Measurements from ENCODE around the gene IL32.
A peak's percentile ranks its signal among the peaks of the same experiment; 100 is the strongest.

The IL32 gene

GRCh38 chr16:3062553-3062952 is 2.9 kb upstream of the IL32 start:
- TF ChIP-seq CREB1 (IDR thresholded peaks at IDR 0.05; ENCODE audit: low read depth) (no peak), NFIC (IDR thresholded peaks at IDR 0.05) (no peak), USF1 (IDR thresholded peaks at IDR 0.05) (peak; percentile 56)

DNA sequence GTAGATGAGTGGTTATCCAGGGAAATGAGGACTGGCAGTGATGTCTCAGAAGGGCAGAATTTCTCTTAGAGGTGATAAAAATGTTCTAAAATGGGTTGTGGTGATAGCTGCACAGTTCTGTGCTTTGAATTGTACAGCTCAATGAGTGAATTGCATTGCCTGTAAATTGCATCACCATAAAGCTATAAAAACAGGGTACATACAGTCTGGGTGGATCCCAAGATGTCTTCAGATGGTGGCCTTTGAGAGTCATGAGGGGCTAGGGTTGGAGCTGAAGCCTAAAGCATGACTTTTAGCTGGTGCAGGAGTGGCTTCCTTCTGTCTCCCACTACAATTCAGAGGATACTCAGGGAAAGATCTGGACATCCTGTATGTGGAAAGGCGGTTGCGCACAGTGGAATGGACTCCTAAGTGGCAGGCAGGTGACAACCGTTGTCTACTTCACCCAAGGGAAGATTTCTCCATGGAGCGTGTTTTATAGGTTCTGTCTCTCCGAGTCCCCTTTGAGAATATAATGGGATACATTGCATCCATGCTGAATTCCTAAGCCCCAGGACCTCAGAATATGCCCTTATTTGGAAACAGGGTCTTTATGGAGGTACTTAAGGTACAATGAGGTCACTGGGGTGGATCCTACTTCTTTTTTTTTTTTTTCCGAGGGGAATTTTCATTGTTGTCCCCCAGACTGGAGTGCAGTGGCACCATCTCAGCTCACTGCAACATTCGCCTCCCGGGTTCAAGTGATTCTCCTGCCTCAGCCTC is 1.6 kb upstream of the IL32 start:
- TF ChIP-seq CREB1 (IDR thresholded peaks at IDR 0.05; ENCODE audit: low read depth) (no peak), NFIC (IDR thresholded peaks at IDR 0.05) (no peak), EGR1 (IDR thresholded peaks at IDR 0.05) (no peak), CEBPB (IDR thresholded peaks at IDR 0.05) (no peak), USF1 (IDR thresholded peaks at IDR 0.05) (no peak), ZBTB7A (IDR thresholded peaks at IDR 0.05; ENCODE audit: low read depth) (no peak), REST (IDR thresholded peaks at IDR 0.05; ENCODE audit: low read depth) (no peak), TCF12 (IDR thresholded peaks at IDR 0.05; ENCODE audit: low read depth) (no peak), EP300 (IDR thresholded peaks at IDR 0.05; ENCODE audit: borderline replicate concordance) (no peak), FOXM1 (IDR thresholded peaks at IDR 0.05; ENCODE audit: borderline replicate concordance, low read depth) (no peak), RAD21 (IDR thresholded peaks at IDR 0.05; ENCODE audit: low read depth) (no peak), TAF1 (IDR thresholded peaks at IDR 0.05; ENCODE audit: low read depth) (no peak), MAX (IDR thresholded peaks at IDR 0.05) (no peak), TEAD4 (IDR thresholded peaks at IDR 0.05) (no peak), YY1 (IDR thresholded peaks at IDR 0.05; ENCODE audit: low read depth) (no peak)

DNA sequence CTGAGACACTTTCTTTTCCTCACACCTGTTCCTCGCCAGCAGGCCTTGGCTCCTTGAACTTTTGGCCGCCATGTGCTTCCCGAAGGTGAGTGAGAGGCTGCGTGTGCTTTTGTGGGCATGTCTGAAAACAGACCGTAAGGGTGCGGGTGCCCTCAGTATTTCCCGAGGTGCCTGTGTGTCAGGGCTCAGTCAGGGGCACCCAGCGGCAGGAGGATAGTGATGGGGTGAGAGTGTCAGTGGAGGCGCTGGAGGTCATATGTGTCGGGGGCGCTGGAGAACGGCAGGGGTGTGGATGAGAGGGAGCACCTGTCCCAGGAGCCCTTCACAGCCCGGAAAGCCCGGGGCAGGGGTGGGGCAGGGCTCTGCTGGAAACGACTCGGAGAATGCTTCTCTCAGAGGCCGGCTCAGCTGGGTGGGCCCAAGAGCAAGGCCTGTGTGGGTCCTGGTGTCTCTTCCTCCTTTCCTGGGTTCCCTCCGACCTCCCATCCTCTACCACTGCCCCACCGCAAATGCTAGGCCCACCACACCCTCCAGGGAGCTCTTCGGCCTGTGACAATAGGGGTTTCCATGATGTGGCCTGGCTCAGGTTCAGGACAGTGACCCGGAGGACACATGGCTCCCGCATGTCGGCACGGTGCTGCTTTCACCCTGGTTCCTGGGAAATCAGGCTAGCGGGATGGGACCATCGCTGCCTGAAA is 451 bp downstream of the IL32 start:
- no peak for TF ChIP-seq REST (IDR thresholded peaks at IDR 0.05; ENCODE audit: low read depth)
- no peak for TF ChIP-seq EP300 (IDR thresholded peaks at IDR 0.05; ENCODE audit: borderline replicate concordance)
- TF ChIP-seq USF1 (IDR thresholded peaks at IDR 0.05) = no peak
- TF ChIP-seq EGR1 (IDR thresholded peaks at IDR 0.05) = no peak
- no peak for TF ChIP-seq TEAD4 (IDR thresholded peaks at IDR 0.05)
- TF ChIP-seq YY1 (IDR thresholded peaks at IDR 0.05; ENCODE audit: low read depth) = no peak
- no peak for TF ChIP-seq RAD21 (IDR thresholded peaks at IDR 0.05; ENCODE audit: low read depth)
- TF ChIP-seq NFIC (IDR thresholded peaks at IDR 0.05) = no peak
- TF ChIP-seq ZBTB7A (IDR thresholded peaks at IDR 0.05; ENCODE audit: low read depth) = no peak
- TF ChIP-seq MAX (IDR thresholded peaks at IDR 0.05) = no peak

- TF ChIP-seq TEAD4 (IDR thresholded peaks at IDR 0.05) (no peak), YY1 (IDR thresholded peaks at IDR 0.05; ENCODE audit: low read depth) (no peak), EP300 (IDR thresholded peaks at IDR 0.05; ENCODE audit: borderline replicate concordance) (no peak), TCF12 (IDR thresholded peaks at IDR 0.05; ENCODE audit: low read depth) (no peak), ZBTB7A (IDR thresholded peaks at IDR 0.05; ENCODE audit: low read depth) (no peak), EGR1 (IDR thresholded peaks at IDR 0.05) (no peak), NFIC (IDR thresholded peaks at IDR 0.05) (no peak), USF1 (IDR thresholded peaks at IDR 0.05) (no peak), TAF1 (IDR thresholded peaks at IDR 0.05; ENCODE audit: low read depth) (no peak), RAD21 (IDR thresholded peaks at IDR 0.05; ENCODE audit: low read depth) (no peak), MAX (IDR thresholded peaks at IDR 0.05) (no peak), CREB1 (IDR thresholded peaks at IDR 0.05; ENCODE audit: low read depth) (no peak), FOXM1 (IDR thresholded peaks at IDR 0.05; ENCODE audit: borderline replicate concordance, low read depth) (no peak), CEBPB (IDR thresholded peaks at IDR 0.05) (no peak), REST (IDR thresholded peaks at IDR 0.05; ENCODE audit: low read depth) (no peak)
Measured at GRCh38 chr16:3066440-3066748, 954 bp downstream of the IL32 start.

Data from Ishikawa (cell line).